Peyer's patch (tissue), 4 donors: ENCODE results near the gene STX18. TPM values are rescaled to one million over a fixed set of nuclear protein-coding genes. Genes with fewer than 3 reads are reported as not detected.
A peak's percentile ranks its signal among the peaks of the same experiment; 100 is the strongest.

Experiments used
- DNase-seq, 3 donors: peaks; one replicate each; pipeline ENCODE4 v3.0.0-alpha.2; 2017 to 2019
- H3K27ac ChIP-seq, 4 donors: fragments of 200-600 bp; sonication (generic); one replicate each; pipeline ENCODE4 v1.5.1; 2016 to 2019
- H3K27me3 ChIP-seq, 2 donors: fragments of 200-600 bp; sonication (generic); one replicate each; pipeline ENCODE4 v1.5.1; 2019
- H3K36me3 ChIP-seq, 3 donors: fragments of 200-600 bp; sonication (generic); one replicate each; pipeline ENCODE4 v1.5.1; 2016 to 2019
- H3K4me1 ChIP-seq, 4 donors: fragments of 200-600 bp; sonication (generic); one replicate each; pipeline ENCODE4 v1.5.1; 2016 to 2019
- H3K4me3 ChIP-seq, 4 donors: fragments of 200-600 bp; sonication (generic); 1 replicate in 3 of 4; 2 replicates in 1 of 4; pipeline ENCODE4 v1.5.1; 2016 to 2019; ENCODE audit warnings: mild to moderate bottlenecking in 1 of 4
- H3K9me3 ChIP-seq, 4 donors: fragments of 200-600 bp; sonication (generic); one replicate each; pipeline ENCODE4 v1.5.1; 2016 to 2019; ENCODE audit warnings: mild to moderate bottlenecking in 1 of 4
- POLR2A ChIP-seq, 2 donors: fragments of 450-650 bp; IDR thresholded peaks; one replicate each; pipeline ENCODE4 v1.5.1; 2017; ENCODE audit warnings: antibody characterized with exemption in 2 of 2, mild to moderate bottlenecking in 2 of 2, moderate library complexity in 2 of 2
- total RNA-seq, 4 donors: library from RNA; depleted of rRNA; stranded (reverse); fragments of >200 nt; gene quantifications; one replicate each; pipeline ENCODE4 v1.1.0, GENCODE V29; 2016
- TF ChIP-seq, protein P1 (sequence below), 6 experiments: fragments of 450-650 bp in 4 of 6; fragments of 200-600 bp in 2 of 6; sonication (generic) in 1 of 6; IDR thresholded peaks; one replicate each; pipeline ENCODE4 v1.5.1; 2017 to 2019; ENCODE audit warnings: antibody characterized with exemption in 6 of 6, mild to moderate bottlenecking in 3 of 6, moderate library complexity in 1 of 6

Gene STX18
- total RNA-seq, 4 donors from 2014 or later, result 33.0 to 56.0 (median 42.3) TPM

GRCh38 chr4:4504783-4505182, 37.1 kb downstream of the STX18 start:
- TF ChIP-seq POLR2A (IDR thresholded peaks at IDR 0.05), result no peak
- TF ChIP-seq, protein P1, sequence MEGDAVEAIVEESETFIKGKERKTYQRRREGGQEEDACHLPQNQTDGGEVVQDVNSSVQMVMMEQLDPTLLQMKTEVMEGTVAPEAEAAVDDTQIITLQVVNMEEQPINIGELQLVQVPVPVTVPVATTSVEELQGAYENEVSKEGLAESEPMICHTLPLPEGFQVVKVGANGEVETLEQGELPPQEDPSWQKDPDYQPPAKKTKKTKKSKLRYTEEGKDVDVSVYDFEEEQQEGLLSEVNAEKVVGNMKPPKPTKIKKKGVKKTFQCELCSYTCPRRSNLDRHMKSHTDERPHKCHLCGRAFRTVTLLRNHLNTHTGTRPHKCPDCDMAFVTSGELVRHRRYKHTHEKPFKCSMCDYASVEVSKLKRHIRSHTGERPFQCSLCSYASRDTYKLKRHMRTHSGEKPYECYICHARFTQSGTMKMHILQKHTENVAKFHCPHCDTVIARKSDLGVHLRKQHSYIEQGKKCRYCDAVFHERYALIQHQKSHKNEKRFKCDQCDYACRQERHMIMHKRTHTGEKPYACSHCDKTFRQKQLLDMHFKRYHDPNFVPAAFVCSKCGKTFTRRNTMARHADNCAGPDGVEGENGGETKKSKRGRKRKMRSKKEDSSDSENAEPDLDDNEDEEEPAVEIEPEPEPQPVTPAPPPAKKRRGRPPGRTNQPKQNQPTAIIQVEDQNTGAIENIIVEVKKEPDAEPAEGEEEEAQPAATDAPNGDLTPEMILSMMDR (IDR thresholded peaks at IDR 0.05), result no peak
- H3K36me3 ChIP-seq, result no peaks in the 10 kb centered on the region
- no peaks in the 10 kb centered on the region for H3K9me3 ChIP-seq
- H3K4me1 ChIP-seq, result peaks cover 0 to 6% (median 0%) of the 10 kb centered on the region in 4 donors
- DNase-seq, result no peak
- H3K4me3 ChIP-seq, result no peak overlapping the region
- H3K27me3 ChIP-seq, result no peaks in the 10 kb centered on the region
- H3K27ac ChIP-seq, result no peak overlapping the region

DNA sequence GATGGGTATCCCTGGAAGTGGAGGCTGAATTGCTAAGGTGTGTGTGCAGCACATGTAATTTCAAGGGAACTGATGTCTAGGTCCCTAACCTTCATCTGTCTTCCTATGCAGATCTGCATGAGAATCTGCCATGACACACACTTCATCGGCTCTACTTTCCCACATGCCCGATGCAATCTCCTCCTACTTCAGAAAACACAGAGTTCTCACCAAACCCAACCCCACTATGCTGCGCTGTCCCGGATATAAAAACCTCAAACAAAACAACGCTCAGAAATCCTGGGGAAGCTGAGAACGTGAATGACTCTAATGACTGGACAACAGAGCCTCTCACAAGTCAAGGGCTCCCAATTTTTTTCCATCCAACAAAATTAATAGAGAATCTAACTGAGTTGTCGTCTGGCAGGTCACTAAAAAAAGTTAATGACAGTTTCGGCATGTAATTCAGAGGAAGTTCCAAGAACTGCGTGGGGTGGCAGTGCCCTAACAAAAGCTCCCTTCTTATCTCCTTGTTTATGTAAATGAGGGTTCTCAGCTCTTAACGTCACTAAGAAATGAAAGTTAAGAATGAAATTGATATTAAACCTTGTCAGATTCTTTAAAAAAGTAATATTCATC, 39.0 kb downstream of the STX18 start:
- peak overlapping the region in 1 of 4 donors; percentile 13 for H3K4me3 ChIP-seq
- H3K27ac ChIP-seq, result no peak overlapping the region
- TF ChIP-seq, protein P1 (IDR thresholded peaks at IDR 0.05), result no peak
- TF ChIP-seq POLR2A (IDR thresholded peaks at IDR 0.05), result no peak
- H3K4me1 ChIP-seq, result peaks cover 0 to 6% (median 0%) of the 10 kb centered on the region in 4 donors
- no peaks in the 10 kb centered on the region for H3K9me3 ChIP-seq
- H3K36me3 ChIP-seq, result no peaks in the 10 kb centered on the region
- H3K27me3 ChIP-seq, result no peaks in the 10 kb centered on the region
- DNase-seq, result no peak

DNA sequence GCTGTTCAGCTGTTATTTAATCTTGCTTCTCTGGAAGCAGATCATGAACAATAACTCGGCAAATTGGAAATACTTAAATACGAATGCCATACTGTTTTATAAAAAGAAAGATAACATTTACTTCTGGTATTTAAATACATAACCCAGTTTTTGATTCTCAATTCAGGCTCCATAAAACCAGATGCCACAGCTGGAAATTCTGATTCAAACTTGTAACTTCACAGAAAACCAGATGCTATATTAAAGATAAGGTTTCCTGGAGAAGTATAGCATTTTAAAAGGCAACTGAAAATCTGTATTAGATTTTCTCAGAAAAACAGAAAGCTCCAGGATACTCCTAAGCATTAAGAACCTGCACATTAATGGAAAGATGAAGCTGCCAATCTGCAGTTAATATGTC, 40.2 kb downstream of the STX18 start:
- Histone ChIP-seq H3K9me3 (no peaks in the 10 kb centered on the region), H3K27ac (no peak overlapping the region), H3K4me3 (no peak overlapping the region), H3K4me1 (no peaks in the 10 kb centered on the region), H3K36me3 (no peaks in the 10 kb centered on the region), H3K27me3 (no peaks in the 10 kb centered on the region)
- DNase-seq, result no peak
- TF ChIP-seq, protein P1 (IDR thresholded peaks at IDR 0.05), result no peak
- TF ChIP-seq POLR2A (IDR thresholded peaks at IDR 0.05), result no peak

- H3K9me3 ChIP-seq, result no peaks in the 10 kb centered on the region
- TF ChIP-seq, protein P1 (IDR thresholded peaks at IDR 0.05), result no peak
- TF ChIP-seq POLR2A (IDR thresholded peaks at IDR 0.05), result no peak
- no peak overlapping the region for H3K4me3 ChIP-seq
- H3K27ac ChIP-seq, result no peak overlapping the region
- no peaks in the 10 kb centered on the region for H3K36me3 ChIP-seq
- no peak for DNase-seq
- no peaks in the 10 kb centered on the region for H3K4me1 ChIP-seq
- no peaks in the 10 kb centered on the region for H3K27me3 ChIP-seq
Observed at GRCh38 chr4:4499438-4500123, 42.3 kb downstream of the STX18 start.

- H3K9me3 ChIP-seq, result no peaks in the 10 kb centered on the region
- no peak overlapping the region for H3K4me3 ChIP-seq
- no peaks in the 10 kb centered on the region for H3K27me3 ChIP-seq
- DNase-seq, result no peak
- TF ChIP-seq, protein P1 (IDR thresholded peaks at IDR 0.05), result no peak
- TF ChIP-seq POLR2A (IDR thresholded peaks at IDR 0.05), result no peak
- no peaks in the 10 kb centered on the region for H3K4me1 ChIP-seq
- no peak overlapping the region for H3K27ac ChIP-seq
- no peaks in the 10 kb centered on the region for H3K36me3 ChIP-seq
Observed at GRCh38 chr4:4496592-4497372, 45.1 kb downstream of the STX18 start.
